Stimulated activated CD4-positive, alpha-beta T cell treated with anti-CD3 and anti-CD28 coated beads, Interleukin-12 subunit alpha, Interleukin-12 subunit beta, amount 100 ng/mL, for 24 hours (primary cell): ENCODE results near the gene DNAJC16.

Experiments used
- DNase-seq, 2 experiments: peaks; one replicate each; pipeline ENCODE4 v3.0.0-alpha.2; 2020; ENCODE audit warnings: low read depth in 2 of 2

The DNAJC16 gene

GRCh38 chr1:15620902-15621682, 94.4 kb downstream of the DNAJC16 start:
- no peak for DNase-seq

GRCh38 chr1:15621975-15622374, 95.3 kb downstream of the DNAJC16 start:
- DNase-seq: no peak

DNA sequence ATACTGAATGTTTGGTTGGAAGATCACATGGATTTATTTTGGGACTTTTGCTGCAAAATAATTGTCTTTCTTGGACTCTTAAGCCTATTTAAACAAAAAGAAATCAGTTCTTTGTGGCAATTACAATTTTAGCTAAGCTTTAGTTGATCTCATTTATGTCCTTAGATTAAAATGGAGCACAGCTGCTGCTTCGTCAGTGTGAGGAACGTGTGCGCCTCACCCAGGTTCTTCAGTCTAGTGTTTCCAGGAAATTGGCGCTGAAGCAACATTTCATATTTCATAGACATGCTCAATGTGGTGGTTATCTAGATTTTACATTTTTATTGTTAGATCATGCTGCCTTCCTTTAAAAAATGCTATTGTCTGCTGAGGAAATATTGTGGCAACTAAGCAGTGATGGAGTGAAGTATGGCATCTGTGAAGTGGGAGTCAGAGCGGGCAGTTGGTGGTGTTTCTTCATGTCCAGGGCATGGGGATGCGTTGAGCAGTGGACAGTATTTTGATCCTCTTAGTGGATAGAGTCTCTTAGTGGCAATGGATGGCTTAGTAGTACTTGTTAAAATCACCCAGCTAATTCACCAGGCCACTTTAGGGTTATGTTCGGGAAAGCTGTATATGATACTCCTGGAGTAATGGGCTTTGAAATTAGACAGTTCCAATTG, 96.2 kb downstream of the DNAJC16 start:
- no peak for DNase-seq

- DNase-seq: no peak
These were observed 96.8 kb downstream of the DNAJC16 start for GRCh38 chr1:15623435-15623834.

- DNase-seq: no peak
These were observed 97.6 kb downstream of the DNAJC16 start for GRCh38 chr1:15624133-15624714.

GRCh38 chr1:15625056-15625917, 98.6 kb downstream of the DNAJC16 start:
- DNase-seq: no peak
